HTR-8/SVneo (cell line): ENCODE results near the gene SEMA5A.

Source experiments
- DNase-seq: peaks from one replicate; pipeline ENCODE4 v3.0.0; 2011; ENCODE audit warnings: low spot score, mixed read lengths; ENCODE audit not compliant: insufficient read length
- FAIRE-seq: peaks from 2 replicates; lab custom pipeline; 2011; peaks lifted over from hg19 to GRCh38; lab: Jason Lieb, UNC

Gene SEMA5A

GRCh38 chr5:9165546-9165945, 380.3 kb downstream of the SEMA5A start:
- DNase-seq, result no peak
- FAIRE-seq, result peak; percentile 64

GRCh38 chr5:9160747-9161146, 385.1 kb downstream of the SEMA5A start:
- DNase-seq (no peak), FAIRE-seq (no peak)

DNA sequence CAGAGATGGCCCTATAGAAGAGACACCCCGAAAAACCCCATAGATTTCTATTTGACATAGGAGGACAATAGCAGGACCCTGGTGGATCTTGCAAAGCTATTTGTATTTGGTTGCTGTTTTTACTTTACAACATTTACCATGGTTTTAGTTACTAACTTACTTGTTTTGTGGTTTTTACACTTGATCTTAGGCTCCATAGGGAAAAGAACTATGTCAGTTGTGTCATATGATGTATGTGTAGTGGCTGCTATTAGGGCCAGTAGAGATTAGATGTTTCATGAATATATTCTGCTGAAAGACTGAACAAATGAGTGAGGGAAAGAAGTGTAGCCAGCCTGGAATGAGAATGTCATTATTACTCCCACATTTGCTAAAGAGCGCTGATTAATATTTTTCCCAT, 388.1 kb downstream of the SEMA5A start:
- no peak for FAIRE-seq

DNA sequence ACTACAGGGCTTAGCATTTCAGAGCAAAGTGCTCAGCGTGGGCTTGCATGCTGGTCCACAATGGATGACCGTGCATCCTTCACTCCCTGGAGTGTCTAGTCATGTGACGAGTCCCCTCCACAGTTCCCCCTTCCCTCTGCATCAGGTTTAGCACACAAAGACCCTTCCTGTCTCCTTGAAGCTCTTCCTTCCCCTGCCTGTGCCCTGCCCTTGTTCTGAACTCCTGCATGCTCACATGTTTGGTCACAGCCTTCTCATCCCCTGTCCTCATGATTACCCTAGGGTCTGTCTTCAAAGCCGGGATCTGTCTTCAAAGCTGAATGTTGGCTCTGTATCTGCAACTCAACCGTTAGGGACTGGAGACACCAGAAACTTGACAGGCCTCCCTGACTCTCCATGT, 388.9 kb downstream of the SEMA5A start:
- DNase-seq, result no peak
- peak; percentile 60 for FAIRE-seq

More for the DNA sequence above, 388.1 kb downstream of the SEMA5A start:
- no peak for DNase-seq

- FAIRE-seq (peak; percentile 54), DNase-seq (peak; percentile 57)
Measured at GRCh38 chr5:9156282-9156681, 389.6 kb downstream of the SEMA5A start.

- FAIRE-seq (peak; percentile 65), DNase-seq (no peak)
Measured at GRCh38 chr5:9151684-9152427, 394.0 kb downstream of the SEMA5A start.

GRCh38 chr5:9149988-9150387, 395.9 kb downstream of the SEMA5A start:
- FAIRE-seq, result peak; percentile 80
- DNase-seq, result peak; percentile 49

- FAIRE-seq, result peak; percentile 44
- no peak for DNase-seq
Measured at GRCh38 chr5:9148242-9148641, 397.6 kb downstream of the SEMA5A start.

DNA sequence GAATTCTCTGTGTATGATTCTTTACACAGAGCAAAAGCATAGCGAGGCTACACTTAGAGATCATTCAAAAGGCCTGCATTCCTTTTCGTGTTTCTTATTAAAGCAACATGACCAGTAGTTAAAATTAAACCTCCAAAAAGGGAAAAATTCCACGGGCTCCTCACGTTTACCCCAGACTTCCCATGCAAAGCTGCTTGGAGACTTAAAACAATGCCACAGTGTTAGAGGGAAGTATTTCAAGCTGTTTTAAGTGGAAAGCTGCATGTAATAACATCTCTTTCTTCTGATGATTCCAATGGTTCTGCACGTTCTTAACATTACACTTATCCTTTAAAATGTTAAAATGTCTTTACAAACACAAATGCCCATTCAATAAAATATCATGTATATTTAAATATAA, 405.2 kb downstream of the SEMA5A start:
- no peak for DNase-seq
- no peak for FAIRE-seq

GRCh38 chr5:9140202-9140601, 405.7 kb downstream of the SEMA5A start:
- DNase-seq (no peak), FAIRE-seq (no peak)

GRCh38 chr5:9139344-9139743, 406.5 kb downstream of the SEMA5A start:
- DNase-seq (no peak), FAIRE-seq (no peak)

GRCh38 chr5:9128136-9128535, 417.7 kb downstream of the SEMA5A start:
- peak; percentile 49 for FAIRE-seq
- no peak for DNase-seq

DNA sequence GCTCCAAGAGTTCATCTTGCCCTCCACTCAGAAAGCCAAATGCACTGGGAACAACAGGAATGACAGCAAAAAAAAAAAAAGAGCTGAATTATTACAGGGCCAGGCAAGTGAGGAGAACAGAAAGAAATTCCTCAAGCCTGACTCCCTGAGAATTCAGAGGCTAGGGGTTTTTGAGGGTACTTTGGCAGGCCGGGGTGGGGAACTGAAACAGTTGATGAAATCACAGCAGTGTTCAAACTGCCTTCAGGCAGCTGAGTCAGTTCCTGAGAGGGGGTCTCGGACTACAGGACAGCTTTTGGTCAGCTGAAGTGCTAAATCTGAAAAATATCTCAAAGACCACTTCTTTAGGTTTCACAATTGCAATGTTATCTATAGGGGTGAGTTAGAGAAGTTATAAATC, 419.4 kb downstream of the SEMA5A start:
- DNase-seq, result no peak
- FAIRE-seq, result peak; percentile 46

- peak; percentile 77 for FAIRE-seq
- no peak for DNase-seq
Measured at GRCh38 chr5:9125852-9126251, 420.0 kb downstream of the SEMA5A start.

- DNase-seq (no peak), FAIRE-seq (peak; percentile 76)
Measured at GRCh38 chr5:9124838-9125237, 421.0 kb downstream of the SEMA5A start.

DNA sequence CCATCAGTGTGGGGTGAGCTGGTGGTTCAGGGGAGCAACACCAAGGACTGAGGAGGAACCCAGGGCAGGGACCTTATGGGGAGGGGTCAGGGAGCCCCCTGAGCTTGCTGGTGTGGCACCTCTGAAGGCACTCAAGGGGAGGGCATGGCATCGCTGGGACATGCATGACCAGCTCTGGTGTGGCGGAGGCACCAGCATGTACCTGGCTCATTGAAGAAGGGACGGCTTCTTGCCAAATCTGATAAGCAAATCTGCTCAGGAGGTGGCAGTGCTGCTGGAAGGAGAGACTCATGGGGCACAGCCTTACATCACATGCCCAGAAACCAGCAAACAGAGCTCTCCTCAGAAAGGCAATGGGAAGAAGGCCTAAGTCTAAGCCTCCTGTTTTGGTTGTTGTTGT, 421.8 kb downstream of the SEMA5A start:
- FAIRE-seq (no peak), DNase-seq (no peak)

DNA sequence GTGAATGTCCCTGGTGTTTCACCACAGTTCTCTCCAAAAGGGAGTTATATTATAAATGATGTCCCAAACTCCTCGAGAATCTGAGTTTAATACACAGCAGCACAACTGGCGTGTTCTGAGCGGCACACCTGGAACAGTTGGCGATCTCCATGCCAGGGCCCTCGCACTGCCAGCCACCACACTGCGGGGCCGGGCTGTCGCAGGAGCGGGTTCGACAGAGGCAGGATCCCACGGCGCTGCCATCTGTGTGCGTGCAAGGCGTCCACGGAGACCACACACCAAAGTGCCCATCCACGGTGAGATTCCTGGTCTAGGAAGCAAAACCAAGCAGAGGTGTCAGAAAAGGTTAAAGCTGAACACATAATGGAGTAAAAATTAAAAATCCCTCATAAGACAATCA, 423.3 kb downstream of the SEMA5A start:
- FAIRE-seq (no peak), DNase-seq (no peak)

- DNase-seq (no peak), FAIRE-seq (no peak)
Measured at GRCh38 chr5:9121597-9121996, 424.3 kb downstream of the SEMA5A start.

GRCh38 chr5:9118852-9119251, 427.0 kb downstream of the SEMA5A start:
- no peak for FAIRE-seq

GRCh38 chr5:9115093-9115492, 430.8 kb downstream of the SEMA5A start:
- no peak for FAIRE-seq

More at GRCh38 chr5:9118852-9119251, 427.0 kb downstream of the SEMA5A start:
- DNase-seq, result no peak

DNA sequence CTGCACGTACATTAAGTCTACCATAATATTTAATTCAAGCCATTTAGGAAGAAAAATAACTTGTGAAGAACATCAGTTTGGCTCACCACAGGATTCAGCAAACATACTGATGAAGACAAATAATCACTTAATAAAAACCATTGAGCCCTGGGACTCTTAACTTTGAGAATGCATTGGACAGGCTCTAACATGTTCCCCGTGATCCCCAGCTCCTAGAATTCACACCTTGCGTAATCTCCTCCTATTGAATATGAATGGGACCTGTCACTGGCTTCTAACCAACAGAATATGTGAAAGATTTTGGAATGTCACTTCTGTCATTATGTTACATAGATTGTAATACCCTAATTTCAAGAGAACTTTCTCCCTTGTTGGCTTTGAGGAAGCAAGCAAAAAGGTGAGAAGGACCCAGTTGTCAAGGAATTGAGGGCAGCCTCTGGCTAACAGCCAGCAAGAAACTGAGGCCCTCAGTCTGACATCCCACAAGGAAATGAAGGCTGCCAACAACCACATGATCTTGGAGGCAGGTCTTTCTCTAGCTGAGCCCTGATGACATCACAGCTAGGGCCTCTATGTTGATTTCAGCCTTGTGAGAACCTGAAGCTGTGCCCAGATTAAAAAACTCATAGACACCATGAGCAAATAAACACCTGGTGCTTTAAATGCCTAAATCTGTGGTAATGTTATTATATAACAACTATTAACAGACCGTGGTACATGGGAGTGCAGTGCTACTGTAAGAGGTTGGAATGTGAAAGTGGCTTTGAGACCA, 433.2 kb downstream of the SEMA5A start:
- DNase-seq (no peak), FAIRE-seq (peak; percentile 36)

More at GRCh38 chr5:9115093-9115492, 430.8 kb downstream of the SEMA5A start:
- no peak for DNase-seq
